Measurements from ENCODE around the gene ZNF622. TPM values are rescaled to one million over a fixed set of nuclear protein-coding genes. Genes with fewer than 3 reads are reported as not detected.

Gene ZNF622
- total RNA-seq, 1 donor from 2014 or later = 28.1 TPM

- Histone ChIP-seq H3K27ac (peak overlapping the region; percentile 66), H3K4me3 (no peak overlapping the region), H3K27me3 (ENCODE audit: low read depth) (no peaks in the 10 kb centered on the region), H3K9me3 (peaks cover 8% of the 10 kb centered on the region), H3K4me1 (peaks cover 9% of the 10 kb centered on the region), H3K36me3 (no peaks in the 10 kb centered on the region)
- DNase-seq = no peak
- intact Hi-C loops (cut with DNase I) = no loop called here
- TF ChIP-seq CTCF (IDR thresholded peaks at IDR 0.05) = no peak
- ATAC-seq = peak; percentile 48 to 79
Observed at GRCh38 chr5:16493261-16493660, 27.7 kb upstream of the ZNF622 start.

DNA sequence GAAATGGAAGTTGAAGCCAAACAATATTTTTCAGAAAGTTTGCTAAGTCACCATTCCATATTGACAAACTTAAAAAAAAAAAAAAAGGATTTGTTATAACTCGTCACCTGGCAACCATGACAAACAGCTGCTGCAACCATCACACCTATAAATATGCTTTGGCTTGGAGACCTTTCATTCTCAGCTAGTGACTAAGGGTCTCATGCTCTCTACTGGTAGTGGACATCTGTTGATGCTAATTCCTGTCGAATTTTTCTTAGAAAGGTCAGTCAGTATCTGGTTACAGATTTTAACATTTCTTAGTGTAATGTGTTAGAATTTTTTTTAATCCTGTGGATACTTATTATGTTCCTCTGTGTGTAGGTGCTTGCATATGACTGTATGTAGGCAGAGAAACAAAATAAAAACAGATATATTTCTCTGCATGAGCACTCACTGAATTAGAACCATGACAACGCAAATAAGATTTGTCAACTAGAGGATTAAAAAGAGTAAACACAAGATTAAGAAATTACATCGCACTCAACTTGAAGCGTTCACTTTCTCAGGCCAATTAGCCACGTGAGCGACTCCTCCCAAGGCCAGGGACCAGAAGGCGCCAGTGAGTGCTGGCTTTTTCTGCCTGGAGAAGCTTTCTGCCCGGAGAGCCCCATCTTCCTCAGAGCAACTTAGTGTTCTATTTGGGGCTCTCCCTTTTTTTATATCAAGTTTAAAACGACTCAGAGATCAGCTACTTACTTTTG, 27.0 kb upstream of the ZNF622 start:
- no peaks in the 10 kb centered on the region for H3K36me3 ChIP-seq
- intact Hi-C loops (cut with DNase I) = no loop called here
- peaks cover 8% of the 10 kb centered on the region for H3K9me3 ChIP-seq
- H3K27me3 ChIP-seq (ENCODE audit: low read depth) = no peaks in the 10 kb centered on the region
- H3K27ac ChIP-seq = peak overlapping the region; percentile 66
- ATAC-seq = peak; percentile 72 to 86
- no peak for DNase-seq
- H3K4me1 ChIP-seq = peaks cover 9% of the 10 kb centered on the region
- no peak for TF ChIP-seq CTCF (IDR thresholded peaks at IDR 0.05)
- H3K4me3 ChIP-seq = no peak overlapping the region

- Histone ChIP-seq H3K9me3 (peaks cover 8% of the 10 kb centered on the region), H3K27me3 (ENCODE audit: low read depth) (no peaks in the 10 kb centered on the region), H3K4me1 (peaks cover 9% of the 10 kb centered on the region), H3K27ac (no peak overlapping the region), H3K36me3 (no peaks in the 10 kb centered on the region), H3K4me3 (no peak overlapping the region)
- DNase-seq (no peak), ATAC-seq (no peak)
- no peak for TF ChIP-seq CTCF (IDR thresholded peaks at IDR 0.05)
- intact Hi-C loops (cut with DNase I) = no loop called here
Observed at GRCh38 chr5:16490911-16491310, 25.3 kb upstream of the ZNF622 start.

DNA sequence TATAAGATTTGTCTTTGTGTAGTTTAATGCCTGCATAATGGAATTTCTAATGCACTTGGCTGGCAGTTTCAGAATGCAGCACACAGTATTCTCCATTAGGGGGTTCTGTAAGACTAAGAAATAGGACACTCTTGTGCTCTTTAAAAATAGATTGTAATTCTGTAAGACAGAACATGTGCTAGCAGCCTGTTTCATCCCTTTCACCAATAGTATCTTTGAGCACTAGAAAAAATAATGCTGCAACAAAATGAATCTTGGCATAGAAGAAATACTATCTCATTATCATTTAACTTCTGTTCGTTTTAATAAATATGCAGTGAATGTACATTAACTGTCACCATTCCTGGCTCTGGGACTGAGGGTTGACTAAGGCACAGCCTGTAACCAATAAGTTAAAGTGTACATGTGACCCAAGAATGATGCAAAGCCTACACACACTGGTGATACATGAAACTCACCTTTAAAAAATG, 23.8 kb upstream of the ZNF622 start:
- no peaks in the 10 kb centered on the region for H3K9me3 ChIP-seq
- DNase-seq = no peak

DNA sequence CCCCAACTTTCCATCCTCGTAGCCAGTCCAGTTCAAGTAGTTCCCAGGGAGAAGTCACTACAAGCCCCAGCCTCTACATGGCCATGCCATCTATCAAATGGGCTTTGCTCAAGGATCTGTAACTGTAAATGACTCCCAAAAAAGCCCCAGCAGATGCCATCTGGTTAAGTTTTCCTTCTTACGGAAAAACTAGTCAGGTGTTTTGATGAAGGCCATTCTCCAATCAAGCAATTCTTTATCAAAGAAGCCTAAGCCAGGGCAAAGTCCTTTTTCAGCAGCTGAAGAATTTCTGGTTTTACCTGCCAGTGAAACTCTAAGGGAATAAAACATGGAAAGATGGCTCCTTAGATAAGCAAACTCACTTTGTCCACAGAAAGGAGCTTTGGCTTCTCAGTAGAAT, 21.9 kb upstream of the ZNF622 start:
- no peak overlapping the region for H3K4me3 ChIP-seq
- ATAC-seq (no peak), DNase-seq (no peak)
- no peaks in the 10 kb centered on the region for H3K36me3 ChIP-seq
- intact Hi-C loops (cut with DNase I) = no loop called here
- H3K27ac ChIP-seq = no peak overlapping the region
- no peaks in the 10 kb centered on the region for H3K9me3 ChIP-seq
- no peaks in the 10 kb centered on the region for H3K27me3 ChIP-seq (ENCODE audit: low read depth)
- no peak for TF ChIP-seq CTCF (IDR thresholded peaks at IDR 0.05)
- no peaks in the 10 kb centered on the region for H3K4me1 ChIP-seq

More for the DNA sequence above, 23.8 kb upstream of the ZNF622 start:
- Histone ChIP-seq H3K4me1 (peaks cover 9% of the 10 kb centered on the region), H3K4me3 (no peak overlapping the region), H3K36me3 (no peaks in the 10 kb centered on the region), H3K27ac (no peak overlapping the region), H3K27me3 (ENCODE audit: low read depth) (no peaks in the 10 kb centered on the region)
- ATAC-seq = peak; percentile 58 to 70
- intact Hi-C loops (cut with DNase I) = no loop called here
- peak; percentile 62 for TF ChIP-seq CTCF (IDR thresholded peaks at IDR 0.05)

Measured in lower lobe of right lung (tissue), 2 donors.